ENCODE results near the gene SPRED2.
A peak's percentile ranks its signal among the peaks of the same experiment; 100 is the strongest.

SPRED2 gene

DNA sequence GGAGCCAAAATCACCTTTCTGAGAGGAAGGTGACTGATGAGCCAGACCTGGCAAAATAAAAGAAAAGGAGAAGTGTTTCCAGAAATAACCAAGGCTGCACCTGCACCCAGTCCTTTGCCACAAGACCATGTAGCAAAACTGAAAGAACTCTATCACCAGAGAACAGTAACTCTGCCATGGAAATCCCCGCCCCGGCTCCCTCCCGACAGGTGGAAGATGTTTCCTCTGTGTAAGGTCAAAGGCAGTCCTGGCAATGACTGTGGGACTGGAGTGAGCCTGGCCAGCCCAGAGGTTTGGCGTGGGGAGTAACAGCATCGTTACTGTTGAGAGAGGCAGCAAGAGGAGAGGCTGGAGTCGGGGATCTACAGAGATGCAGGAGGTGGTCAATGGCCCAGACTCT, 42.3 kb downstream of the SPRED2 start:
- DNase-seq, result no peak
- intact Hi-C loops (cut with DNase I), result no loop called here

DNA sequence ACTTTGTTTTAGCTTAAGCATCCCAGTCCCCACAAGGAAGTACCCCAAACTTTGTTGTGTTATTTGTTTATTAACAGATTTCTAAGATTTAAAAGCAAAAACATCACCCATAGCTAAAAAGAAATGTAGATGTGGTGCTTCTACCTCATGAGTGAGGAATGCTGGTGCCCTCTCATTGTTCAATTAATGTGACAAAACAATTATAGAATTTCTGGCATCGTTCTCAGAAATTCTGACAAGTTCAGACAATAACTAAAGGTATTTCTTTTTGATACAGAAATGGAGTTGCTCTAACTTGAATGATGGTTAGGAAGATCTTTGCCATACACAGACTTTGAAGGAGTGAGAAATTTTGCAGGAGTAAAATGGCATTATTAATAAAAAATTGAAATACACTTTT, 42.9 kb downstream of the SPRED2 start:
- intact Hi-C loops (cut with DNase I), result loop anchor here (5.0 kb wide), 1 partner anchor 87 kb away; no protein-coding TSS in a partner anchor
- DNase-seq, result no peak

DNA sequence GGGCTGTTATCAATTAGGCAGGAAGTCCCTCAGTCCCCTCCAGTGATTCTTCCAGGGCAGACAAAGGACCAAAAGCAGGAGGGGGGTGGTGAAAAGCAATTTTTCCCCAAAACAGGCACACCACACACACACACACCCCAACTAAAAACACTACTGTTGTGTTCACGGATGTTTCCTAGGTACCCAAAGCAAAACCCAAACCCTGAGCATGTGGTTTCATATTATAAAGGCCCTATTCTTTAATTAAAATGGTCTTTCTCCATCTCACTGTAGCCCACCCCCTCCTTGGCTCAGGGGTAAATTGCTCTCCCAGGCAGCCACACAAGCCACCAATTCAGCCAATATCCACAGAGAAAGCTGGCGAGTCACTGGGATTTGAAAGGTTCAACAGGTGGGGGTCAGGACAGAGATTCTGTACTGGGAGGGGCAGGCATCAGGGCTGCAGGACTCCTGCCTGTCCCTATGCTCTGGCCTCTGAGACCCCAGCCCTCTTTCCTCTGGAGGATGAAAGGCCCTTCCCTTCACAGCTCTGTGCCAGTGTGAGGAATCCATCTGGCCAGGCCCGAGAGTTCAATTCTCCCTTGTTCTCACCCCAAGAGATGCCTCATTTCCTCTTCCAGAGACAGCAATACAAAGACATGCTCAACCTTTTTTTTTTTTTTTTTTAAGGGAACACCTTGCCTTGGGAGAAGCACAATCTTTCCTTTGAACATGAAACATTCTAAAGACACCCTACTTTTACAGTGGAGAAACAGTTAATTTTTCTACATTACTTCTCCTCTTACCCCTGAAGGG, 43.6 kb downstream of the SPRED2 start:
- intact Hi-C loops (cut with DNase I), result loop anchor here (5.0 kb wide), 1 partner anchor 86 kb away; no protein-coding TSS in a partner anchor
- DNase-seq, result no peak

DNA sequence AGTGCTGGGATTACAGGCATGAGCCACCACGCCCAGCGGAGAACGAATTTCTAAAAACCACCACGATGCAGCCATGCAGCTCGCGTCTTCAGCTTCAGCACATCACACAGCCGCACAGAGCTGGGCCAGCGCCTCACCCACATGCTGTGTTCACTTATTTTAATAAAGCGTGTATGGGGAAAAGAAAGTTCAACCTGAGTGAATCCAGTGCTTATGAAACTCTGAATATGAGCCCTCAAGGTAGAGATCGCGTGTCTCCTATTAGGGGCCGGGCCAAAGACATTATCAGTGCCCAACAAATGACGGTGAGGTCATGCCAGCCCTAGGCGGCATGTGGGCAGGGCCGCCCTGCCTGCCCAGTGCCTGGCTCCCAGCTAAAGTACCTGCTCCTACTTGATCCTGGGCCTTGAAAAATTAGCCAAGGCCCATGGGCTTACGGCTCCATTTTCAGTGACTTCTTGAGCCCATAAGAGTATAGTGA, 44.3 kb downstream of the SPRED2 start:
- intact Hi-C loops (cut with DNase I), result loop anchor here (5.0 kb wide), 1 partner anchor 86 kb away; no protein-coding TSS in a partner anchor
- peak in 1 of 10 donors; percentile 81 for DNase-seq

DNA sequence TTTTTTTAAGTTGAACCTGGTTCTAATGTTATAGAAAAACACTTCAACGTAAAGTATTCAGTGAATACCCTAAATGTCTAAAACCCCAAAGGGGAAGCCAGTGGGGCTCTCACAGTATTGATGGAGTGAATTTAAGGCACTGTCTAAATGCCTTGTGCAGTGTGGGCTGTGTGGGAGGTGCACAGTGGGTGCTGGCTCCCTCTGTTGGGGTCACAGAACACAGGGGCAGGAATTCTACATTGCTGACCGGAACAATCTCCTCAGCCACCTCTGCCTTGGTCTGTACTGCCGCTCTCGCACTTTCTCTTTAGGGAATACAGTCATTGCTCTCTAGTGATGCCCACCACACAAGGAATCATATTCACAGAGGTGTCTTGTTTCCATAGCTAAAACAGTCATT, 45.4 kb downstream of the SPRED2 start:
- intact Hi-C loops (cut with DNase I), result loop anchor here (5.0 kb wide), 1 partner anchor 85 kb away; no protein-coding TSS in a partner anchor
- DNase-seq, result no peak

DNA sequence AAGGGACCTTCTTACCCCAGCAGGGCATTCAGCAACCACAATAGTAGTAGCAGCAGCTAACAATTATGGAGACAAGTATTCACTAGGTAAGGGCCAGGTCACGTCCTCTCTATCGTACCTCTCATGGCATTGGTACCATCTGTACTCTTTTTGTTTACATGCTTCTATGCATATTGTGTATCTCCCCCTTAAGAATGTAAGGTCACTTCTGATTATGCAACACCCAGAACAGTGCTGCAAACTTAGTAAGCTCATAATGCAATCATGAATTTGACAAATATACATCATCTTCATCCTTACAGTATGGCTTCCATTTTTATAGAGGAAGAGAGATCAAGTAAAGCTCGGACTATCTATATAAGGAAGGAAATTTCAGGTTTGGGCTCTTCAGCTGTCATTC, 46.1 kb downstream of the SPRED2 start:
- intact Hi-C loops (cut with DNase I), result loop anchor here (5.0 kb wide), 1 partner anchor 84 kb away; no protein-coding TSS in a partner anchor
- DNase-seq, result no peak

DNA sequence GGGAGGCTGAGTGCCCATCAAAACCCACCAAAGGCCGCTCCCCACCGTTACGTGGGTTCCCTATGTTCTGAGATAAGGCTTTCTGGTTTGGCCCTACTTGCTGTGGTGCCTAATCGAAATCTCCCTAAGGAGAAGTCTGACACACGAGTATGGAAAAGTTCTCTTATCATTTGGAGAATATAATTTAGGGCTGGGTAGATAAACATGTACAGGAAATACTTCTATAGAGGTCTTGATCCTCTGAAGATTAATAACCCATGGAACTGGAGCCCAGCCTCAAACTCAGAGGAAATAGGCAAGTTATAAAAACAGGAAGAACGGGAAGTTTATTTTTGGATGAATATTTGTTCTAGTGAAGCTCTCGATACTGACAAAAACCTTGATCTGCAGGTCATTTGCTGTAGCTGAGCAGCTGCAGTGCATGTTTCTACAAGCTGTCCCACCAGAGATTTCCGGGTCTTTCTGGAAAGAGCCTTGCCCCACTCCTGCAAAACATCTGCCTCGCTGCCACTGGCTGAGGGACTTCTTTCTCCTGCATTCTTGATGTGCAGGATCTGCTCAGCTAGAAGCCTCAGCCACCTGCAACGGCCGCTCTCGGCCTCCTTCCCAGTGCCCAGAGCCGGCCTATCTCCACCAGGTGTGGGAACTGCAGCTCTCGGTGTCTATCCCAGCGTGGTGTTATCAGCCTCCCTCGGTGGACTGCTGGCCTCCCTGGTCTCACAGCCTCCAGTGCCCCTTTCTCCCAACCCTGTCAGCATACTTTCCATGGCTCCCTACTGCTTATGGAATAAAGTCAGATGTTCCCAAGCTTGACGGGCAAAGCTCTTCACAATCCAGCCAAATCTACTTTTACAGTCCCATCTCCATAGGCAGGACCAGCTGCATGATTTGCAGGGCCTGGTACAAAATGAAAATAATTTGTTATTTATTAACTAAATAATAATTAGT, 48.6 kb downstream of the SPRED2 start:
- intact Hi-C loops (cut with DNase I), result no loop called here
- peak in 1 of 10 donors; percentile 83 for DNase-seq

DNA sequence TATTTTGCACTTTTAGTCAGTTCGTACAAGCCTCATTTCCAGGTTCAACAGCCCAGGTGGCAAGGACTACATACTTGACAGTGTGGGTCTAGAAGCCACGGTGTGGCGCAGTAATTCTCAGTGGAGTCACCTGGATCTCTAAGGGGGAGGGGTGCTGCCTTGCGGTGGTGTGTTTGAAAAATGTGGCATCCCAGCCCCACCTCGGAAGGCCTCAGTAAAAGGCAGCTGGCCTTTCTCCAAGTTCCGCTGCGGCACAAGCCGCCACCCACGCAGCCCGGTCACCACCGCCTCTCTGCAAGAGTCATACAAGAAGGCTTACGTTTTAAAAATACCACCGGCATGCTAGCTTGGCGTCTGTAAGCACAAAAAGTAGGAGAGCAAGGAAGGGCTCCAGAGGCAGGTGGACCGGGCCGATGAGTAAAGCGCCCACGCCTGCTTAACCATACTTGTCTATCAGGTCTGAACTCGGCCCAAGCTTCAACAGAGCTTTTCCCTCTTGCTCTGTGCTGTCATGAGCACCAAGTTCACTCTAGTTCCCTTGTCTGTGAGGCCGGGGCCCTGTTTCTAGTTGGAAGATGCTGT, 49.5 kb downstream of the SPRED2 start:
- intact Hi-C loops (cut with DNase I), result no loop called here
- peak; percentile 29 to 94 (median 58) for DNase-seq

DNA sequence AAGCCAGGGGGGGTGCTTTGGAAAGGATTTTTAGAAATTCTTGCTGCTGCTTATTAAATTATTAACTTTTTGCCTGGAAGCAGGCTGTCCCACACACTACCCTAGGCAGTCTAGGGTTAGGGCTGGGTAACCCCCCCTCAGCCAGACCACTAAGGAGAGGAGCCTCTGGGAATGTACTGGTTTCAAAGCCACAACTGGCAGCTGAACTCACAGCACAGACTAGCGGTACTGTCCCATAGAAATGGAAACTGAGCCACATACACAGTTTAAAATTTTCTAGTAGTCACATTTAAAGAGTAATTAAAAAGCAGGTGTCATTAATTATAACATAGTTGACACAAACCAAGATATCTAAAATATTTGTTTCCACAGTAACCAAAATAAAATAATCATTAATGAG, 50.1 kb downstream of the SPRED2 start:
- no peak for DNase-seq
- intact Hi-C loops (cut with DNase I), result no loop called here

DNA sequence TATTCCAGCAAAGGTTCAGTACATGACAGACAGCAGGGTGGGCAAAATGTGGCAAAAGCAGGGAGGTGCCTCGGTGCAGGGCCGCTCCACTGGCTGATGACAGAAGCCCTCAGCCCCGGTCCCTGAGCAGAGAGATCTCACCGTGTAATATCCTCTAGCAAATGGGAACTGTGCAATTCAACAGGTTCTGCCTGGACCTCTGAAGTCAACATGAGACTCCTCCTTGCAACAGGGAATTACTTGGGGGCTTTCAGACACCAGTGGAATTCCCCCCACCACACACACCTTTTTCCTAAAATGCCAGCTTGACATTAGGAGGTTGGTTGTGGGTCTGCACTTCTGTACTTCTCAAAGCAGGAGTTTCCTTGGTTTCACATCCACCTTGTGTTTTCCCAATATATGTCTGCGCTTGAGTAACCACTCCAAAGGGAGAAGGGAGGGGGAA, 50.8 kb downstream of the SPRED2 start:
- intact Hi-C loops (cut with DNase I), result no loop called here
- DNase-seq, result no peak

DNA sequence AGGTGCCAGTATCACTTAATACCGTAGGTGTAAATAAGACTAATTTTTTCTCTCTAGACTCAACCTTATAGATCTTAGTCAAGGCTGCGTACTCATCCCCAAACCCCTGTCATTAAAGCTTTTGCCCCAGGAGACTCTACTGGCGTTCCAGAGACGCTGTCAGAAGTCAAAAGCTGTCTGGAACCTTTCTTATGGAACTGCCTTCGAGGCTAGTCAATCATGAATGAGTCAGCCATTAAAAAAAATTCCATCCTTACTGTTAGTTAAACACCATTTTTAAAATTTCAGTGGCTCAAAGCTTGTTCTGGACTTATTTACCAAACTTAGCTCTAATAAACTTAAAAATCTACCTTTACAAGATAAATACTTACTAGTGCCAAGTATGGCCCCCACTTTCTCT, 52.1 kb downstream of the SPRED2 start:
- intact Hi-C loops (cut with DNase I), result no loop called here

DNA sequence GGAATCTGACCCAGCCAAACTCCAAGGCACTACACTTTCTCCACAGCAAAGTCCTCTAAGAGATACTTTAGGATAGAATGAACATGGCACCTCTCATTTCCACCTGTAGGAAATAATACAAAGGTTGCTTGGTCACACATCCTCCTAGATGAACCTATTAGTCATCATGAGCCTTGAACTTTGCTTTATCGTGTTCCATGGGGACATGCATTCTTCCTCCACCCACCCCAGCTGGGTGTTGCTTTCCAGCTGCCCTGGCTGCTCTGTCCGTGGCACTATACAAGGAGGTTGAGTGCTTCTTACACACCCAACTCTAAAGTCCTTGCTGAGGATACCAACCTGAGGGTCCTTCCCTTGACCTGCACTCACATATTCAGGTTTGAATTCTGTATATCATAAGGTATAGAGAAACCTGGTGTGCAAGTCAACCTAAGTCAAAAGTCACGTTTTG, 52.7 kb downstream of the SPRED2 start:
- DNase-seq, result no peak
- intact Hi-C loops (cut with DNase I), result no loop called here

More for the DNA sequence above, 52.1 kb downstream of the SPRED2 start:
- DNase-seq, result no peak

DNA sequence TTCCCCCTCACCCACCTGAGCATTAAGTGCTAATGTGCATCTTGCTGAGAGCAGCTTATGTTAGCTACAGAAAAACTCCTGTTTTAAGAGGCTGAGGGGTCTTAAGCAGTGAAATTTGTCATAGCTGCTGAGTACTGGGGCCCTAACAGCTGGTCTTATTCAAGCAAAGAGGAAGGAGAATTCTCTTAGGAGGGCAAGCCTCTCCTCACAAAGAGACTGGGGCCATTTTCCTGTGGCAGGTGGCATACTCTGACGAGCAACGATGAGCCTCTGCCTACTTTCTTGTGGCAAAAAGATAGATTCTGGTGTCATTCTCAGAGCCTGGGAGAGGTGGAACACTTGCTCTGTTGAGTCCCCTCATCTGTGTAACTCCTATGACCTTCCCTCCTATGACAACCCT, 53.2 kb downstream of the SPRED2 start:
- no peak for DNase-seq
- intact Hi-C loops (cut with DNase I), result no loop called here

DNA sequence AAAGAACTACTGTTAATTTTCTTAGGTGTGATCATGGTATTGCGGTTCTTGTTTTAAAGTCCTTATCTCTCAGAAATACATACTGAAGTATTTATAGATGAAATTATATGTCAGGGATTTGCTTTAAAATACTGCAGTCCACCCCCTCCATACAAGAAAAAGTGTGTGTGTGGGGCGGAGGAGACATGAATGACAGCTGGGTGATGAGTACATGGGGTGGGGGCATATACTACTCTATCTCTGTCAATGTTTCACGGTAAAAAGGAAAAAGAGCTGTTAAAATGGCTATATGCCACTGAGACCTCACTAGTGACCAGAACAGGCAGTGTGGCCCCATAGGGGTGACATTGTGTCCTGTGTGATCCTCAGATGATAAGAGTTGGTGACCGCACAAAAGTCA, 54.1 kb downstream of the SPRED2 start:
- no peak for DNase-seq
- intact Hi-C loops (cut with DNase I), result no loop called here

DNA sequence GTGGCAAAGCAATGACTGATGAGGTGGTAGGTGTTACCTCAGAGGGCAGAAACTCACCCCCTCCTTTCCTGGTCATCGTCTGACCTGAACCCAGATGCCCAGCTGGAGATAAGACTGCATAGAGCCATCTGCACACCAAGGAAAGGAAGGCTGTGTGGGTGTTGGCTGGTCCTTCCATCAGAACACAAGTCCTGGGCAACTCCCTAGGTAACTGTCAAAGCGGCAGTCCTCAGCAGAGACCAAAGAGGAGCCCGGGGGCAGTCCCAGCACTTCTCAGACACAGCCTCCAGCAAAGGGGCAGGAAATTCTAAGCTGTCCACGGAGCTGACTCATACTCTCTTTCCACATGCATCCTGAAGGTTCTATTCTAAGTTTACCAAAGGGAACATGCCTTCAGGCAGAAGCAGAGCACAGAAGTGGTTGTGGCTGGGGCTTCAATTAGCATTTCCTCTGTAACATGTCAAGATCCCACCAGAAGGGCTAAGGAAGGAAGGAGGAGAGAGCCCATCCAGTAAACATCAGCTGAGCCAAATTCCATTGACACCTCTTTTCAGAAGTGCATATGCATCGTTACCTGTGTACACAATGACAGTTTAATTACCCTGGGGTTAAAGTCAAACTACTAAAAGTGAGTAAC, 54.7 kb downstream of the SPRED2 start:
- intact Hi-C loops (cut with DNase I), result no loop called here
- peak in 1 of 10 donors; percentile 80 for DNase-seq

DNA sequence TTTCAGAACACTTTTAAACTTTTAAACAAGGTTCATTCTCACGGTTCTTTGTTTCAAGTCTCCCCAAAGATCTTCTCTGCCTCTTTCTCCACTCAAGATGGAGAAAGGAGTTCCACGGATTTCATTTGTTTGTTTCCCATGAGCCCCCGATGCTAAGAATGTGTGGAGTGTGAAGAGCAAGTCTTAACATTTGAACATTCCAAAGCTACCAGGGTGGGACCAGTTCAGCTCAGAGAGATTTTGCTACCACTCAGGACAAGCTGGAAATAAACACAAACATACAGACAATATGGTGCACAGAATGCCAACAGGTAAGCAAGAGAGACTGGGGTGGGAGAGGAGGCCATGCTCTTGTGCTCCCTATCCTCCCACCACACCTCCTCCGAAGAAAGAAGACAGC, 56.7 kb downstream of the SPRED2 start:
- intact Hi-C loops (cut with DNase I), result no loop called here

DNA sequence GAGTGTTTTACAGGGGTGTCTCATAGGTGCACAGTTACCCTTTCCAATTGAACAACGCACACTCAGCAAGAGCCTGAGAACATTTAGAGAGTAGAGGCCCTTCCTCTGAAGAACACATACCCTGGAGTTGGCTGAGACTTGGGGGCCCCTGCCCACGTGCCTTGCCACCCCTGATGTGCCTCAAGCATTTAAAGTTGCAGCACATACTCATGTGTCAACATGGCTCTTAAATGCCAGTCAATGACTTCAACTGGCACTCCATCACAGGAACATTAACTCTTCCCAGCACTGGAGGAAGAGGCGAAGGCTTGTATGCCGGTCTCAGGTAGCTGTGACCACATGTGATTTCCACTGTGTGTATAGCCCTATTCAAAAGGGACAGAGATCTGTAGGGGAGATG, 57.4 kb downstream of the SPRED2 start:
- intact Hi-C loops (cut with DNase I), result no loop called here
- DNase-seq, result peak in 1 of 10 donors; percentile 43

More for the DNA sequence above, 56.7 kb downstream of the SPRED2 start:
- peak in 1 of 10 donors; percentile 35 for DNase-seq

DNA sequence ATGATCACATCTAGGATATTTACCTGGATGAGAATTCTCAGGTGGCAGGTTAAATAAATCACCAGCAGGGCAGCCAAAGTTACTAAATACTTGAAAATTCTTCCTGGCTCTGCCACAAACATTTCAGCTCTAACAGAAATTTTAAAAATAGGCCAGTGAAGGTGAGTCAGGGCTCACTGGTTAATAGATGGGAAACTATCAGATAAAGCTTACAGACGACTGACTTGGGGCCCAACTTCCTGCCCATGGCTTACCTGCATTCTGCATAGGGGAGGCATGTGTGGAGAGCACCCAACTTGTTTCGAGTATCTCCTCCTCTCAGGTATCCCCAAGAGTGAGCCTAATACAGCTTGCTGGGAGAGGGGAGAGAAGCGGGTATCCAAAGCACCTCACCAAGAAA, 57.8 kb downstream of the SPRED2 start:
- peak in 1 of 10 donors; percentile 24 for DNase-seq
- intact Hi-C loops (cut with DNase I), result no loop called here

DNA sequence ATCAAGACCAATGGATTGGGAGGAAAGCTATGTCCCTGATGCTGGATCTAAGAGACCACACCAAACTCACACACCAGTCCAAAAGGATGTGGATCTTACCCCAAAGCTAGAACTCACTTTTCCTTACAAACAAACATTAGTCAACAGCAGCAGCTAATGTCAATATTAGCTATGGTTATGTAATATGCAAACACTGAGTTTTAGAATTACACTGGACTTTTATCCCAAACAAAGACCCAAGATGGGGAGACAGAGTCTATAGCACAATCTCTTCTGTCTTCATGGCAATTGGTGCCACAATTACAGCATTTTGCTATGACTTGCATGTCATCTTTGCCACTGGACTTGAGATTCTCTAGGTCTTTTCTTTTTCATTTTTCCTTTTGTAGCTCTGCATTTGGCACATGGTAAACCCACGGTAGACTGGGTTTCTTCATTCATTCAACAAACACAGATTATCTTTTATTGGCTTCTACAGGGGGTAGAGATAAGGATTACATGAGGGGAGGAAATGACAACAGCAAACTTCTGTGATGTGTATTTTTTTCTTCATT, 59.0 kb downstream of the SPRED2 start:
- intact Hi-C loops (cut with DNase I), result no loop called here
- DNase-seq, result no peak

DNA sequence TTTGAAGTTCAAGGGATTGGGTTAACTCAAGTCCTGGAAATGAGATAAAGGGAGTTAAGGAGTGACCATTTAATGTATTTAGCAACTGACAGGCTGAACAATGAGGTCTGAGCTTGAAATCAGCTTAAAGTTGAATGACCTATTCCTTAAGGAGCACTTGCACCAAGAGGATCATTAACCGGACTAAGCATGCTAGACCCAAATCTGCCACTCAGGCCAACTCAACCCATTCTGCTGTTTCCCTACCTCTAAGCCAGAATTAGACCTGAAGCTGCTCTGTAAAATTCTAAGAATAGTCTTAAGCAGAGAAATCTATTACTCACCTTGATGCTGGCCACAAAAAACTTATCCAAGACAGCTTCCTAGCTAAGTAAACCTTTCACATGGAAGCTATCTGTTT, 59.8 kb downstream of the SPRED2 start:
- DNase-seq, result no peak
- intact Hi-C loops (cut with DNase I), result no loop called here

Data from posterior cingulate gyrus (tissue), 11 donors.